ENCODE results near the gene TGOLN2.

DNA sequence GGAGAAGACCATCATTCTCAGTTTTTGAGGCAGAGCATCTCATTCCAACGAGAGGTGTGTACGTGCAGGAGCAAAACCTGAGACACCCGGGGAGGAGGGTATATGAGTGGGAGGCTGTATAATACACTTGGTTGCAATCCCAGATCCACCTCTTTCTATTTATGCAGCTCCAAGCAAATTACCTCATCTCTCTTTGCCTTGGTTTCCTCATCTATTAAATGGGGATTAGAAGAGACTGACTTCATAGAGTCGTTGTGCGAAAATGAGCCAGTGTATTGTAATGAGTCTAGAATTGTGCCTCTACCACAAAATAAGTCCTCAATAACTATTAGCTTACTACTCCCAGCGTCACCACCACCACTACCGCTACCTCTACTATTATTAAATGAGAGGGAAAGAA lies 40.1 kb downstream of the TGOLN2 start:
- TF ChIP-seq, protein P1, sequence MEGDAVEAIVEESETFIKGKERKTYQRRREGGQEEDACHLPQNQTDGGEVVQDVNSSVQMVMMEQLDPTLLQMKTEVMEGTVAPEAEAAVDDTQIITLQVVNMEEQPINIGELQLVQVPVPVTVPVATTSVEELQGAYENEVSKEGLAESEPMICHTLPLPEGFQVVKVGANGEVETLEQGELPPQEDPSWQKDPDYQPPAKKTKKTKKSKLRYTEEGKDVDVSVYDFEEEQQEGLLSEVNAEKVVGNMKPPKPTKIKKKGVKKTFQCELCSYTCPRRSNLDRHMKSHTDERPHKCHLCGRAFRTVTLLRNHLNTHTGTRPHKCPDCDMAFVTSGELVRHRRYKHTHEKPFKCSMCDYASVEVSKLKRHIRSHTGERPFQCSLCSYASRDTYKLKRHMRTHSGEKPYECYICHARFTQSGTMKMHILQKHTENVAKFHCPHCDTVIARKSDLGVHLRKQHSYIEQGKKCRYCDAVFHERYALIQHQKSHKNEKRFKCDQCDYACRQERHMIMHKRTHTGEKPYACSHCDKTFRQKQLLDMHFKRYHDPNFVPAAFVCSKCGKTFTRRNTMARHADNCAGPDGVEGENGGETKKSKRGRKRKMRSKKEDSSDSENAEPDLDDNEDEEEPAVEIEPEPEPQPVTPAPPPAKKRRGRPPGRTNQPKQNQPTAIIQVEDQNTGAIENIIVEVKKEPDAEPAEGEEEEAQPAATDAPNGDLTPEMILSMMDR (IDR thresholded peaks at IDR 0.05) = no peak
- TF ChIP-seq POLR2A (IDR thresholded peaks at IDR 0.05) (no peak), POLR2AphosphoS5 (IDR thresholded peaks at IDR 0.05) (no peak)

Data from prostate gland (tissue), 2 donors.